Germinal center (tissue), 1 donor: ENCODE results near the gene CAPN15.

ENCODE experiments used
- DNase-seq: peaks from one replicate; pipeline ENCODE4 v3.0.0; 2012; ENCODE audit warnings: mixed read lengths, low spot score

The CAPN15 gene

DNA sequence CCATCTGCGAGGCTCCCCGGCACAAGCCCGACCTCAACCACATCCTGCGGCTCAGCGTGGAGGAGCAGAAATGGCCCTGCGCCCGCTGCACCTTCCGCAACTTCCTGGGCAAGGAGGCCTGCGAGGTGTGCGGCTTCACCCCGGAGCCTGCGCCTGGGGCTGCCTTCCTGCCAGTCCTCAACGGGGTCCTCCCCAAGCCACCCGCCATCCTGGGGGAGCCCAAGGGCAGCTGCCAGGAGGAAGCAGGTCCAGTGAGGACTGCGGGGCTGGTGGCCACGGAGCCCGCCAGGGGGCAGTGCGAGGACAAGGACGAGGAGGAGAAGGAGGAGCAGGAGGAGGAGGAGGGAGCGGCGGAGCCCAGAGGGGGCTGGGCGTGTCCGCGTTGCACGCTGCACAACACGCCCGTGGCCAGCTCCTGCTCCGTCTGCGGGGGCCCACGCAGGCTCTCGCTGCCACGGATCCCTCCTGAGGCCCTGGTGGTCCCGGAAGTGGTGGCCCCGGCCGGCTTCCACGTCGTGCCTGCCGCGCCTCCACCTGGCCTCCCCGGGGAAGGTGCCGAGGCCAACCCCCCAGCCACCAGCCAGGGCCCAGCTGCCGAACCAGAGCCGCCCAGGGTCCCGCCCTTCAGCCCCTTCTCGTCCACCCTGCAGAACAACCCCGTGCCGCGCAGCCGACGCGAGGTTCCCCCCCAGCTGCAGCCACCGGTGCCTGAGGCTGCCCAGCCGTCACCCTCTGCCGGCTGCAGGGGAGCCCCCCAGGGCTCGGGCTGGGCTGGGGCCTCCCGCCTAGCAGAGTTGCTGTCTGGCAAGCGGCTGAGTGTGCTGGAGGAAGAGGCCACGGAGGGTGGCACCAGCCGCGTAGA lies 19.6 kb downstream of the CAPN15 start:
- no peak for DNase-seq

DNA sequence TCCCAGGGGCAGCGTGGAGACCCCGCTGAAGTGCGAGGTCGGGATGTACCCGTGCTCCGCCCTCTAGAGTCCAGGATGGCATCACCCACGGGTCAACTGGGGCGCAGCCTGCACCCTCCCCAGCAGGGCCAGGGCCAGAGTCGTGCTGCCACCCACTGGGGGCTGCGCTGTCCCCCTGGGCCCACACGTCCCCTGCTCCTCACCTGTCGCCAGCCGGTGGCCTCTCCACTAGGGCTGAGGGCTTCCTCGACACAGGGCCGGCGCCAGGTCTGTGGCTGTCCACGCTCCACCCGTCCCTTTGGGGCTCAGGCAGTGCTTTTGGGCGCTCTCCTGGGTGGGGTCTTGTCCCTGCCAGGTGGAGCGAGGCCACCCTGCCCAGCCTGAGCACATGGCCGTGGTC lies 21.1 kb downstream of the CAPN15 start:
- no peak for DNase-seq

DNA sequence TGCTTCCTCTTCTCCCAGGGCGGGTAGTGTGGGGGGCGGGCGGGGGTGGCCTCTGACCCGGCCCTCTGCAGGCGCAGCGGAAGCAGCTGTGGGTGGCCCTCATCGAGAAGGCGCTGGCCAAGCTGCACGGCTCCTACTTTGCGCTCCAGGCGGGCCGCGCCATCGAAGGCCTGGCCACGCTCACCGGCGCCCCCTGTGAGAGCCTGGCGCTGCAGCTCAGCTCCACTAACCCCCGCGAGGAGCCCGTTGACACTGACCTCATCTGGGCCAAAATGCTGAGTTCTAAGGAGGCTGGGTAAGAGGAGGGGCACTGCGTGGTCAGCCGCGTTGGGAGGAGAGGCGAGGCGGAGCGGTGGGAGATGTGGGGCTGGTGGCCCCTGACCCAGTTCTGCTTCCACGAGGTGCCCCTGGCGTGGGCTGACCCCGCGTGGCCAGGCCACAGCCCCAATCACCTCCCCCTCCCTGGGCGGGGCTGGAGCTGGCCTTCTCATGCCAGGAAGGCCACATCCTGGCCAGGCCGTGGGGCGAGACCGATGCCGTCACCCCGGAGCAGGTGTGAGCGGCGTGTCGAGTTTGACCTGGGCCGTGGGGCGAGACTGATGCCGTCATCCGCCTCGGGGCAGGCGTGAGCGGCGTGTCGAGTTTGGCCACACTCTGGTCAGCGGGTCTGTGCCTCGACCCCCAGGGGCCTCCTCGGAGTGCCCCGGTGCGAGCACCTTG lies 22.2 kb downstream of the CAPN15 start:
- DNase-seq: no peak

DNA sequence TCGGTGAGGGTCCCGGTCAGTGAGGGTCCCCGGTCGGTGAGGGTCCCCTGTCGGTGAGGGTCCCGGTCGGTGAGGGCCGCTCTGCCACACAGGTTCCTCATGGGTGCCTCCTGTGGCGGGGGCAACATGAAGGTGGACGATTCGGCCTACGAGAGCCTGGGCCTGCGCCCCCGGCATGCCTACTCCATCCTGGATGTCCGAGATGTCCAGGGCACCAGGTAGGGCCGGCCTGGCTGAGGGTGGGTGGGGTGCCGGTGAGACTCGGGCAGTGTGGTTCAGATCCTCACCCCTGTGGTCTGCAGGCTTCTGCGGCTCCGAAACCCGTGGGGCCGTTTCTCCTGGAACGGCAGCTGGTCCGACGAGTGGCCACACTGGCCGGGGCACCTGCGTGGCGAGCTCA lies 23.7 kb downstream of the CAPN15 start:
- no peak for DNase-seq

DNA sequence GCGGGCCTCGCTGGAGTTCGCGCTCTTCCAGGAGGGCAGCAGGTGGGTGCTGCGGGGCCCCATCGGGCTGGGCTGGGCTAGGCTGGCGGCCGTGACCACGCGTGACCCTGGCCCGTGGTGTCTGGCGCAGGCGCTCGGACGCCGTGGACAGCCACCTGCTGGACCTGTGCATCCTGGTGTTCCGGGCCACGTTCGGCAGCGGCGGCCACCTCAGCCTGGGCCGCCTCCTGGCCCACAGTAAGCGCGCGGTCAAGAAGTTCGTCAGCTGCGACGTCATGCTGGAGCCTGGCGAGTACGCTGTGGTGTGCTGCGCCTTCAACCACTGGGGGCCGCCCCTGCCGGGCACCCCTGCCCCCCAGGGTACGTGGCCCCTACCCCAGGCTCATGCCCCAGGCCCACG lies 24.7 kb downstream of the CAPN15 start:
- DNase-seq: no peak

DNA sequence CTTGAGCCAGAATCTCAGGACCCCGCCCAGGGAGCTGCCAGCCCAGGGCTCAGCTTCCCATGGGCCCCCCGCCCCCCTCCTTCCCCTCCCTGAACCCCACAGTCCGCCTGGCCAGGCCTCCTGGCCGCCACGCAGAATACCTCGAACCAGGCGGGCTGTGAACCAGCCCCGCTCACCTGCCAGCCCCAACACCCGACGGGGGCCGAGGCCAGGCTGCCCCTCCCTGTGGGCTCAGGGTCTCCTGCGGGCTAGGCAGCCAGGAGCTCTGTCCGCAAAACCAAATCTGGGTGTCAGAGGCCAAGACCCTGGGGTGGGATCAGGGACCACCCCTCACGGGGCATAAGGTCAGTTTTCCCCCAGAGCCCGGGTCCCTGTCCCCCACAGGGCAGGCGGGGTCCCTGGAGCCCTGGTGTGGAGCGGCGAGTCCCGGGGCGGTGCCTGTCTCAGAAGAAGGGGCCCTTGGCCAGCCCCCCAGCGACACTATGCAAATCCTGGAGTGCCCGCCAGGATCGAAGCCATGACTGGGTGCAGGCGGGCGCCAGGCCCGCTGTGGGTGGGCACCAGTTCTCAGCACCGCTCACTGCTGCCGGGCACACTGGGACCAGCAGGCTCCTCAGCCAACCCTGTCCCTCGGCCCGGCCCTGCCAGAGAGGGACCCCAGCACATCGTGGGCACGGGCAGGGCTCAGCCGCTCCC lies 26.2 kb downstream of the CAPN15 start:
- DNase-seq: no peak

DNA sequence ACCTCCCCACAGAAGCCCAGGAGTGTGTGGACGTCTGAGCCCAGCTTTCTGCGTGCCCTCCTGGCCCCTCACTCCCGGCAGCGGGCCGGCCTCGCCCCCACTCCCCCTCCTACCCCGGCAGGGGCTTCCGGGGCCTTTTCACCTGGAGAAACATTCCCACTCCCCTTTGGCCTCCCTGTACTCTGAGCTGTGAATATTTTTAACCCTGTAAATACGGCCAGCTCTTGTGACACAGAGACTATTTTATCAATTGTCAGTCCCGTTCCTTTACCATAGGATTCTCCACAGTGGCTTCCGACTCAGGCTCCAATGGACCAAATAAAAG lies 26.7 kb downstream of the CAPN15 start:
- DNase-seq: no peak

DNA sequence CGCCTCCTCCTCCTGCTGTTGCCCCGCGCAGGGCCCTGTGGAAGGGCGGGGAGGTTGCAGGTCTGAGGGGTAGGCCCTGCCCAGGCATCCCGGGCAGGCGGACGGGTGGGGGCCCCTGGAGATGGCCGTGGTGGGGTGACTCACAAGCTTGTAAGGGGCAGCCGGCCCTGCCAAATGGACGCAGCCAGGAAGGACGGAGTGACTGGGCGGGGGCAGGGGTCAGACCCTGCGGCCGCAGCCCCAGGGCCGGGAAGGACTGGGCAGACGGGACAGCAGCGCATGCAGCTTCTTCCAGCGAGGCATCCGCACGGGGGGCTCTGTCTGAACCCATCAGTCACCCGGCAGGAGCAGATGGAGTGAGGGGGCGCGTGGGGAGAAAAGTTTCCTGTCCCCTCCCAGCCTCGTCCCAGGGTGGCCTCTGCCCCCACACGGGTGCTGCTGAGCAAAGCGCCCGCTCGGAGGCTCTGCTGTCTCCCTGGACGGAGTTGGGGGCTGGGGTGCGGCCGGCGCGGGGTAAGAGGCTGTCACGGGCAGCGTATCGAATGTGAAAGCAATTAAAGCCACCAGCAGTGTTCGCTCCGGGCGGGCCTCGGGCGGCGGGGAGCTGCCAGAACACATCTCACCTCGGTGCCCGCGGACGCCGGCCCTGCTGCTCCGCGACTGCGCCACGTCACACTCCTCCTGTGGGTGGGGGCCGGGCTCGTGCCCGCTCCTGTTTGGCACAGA lies 27.3 kb downstream of the CAPN15 start:
- no peak for DNase-seq

DNA sequence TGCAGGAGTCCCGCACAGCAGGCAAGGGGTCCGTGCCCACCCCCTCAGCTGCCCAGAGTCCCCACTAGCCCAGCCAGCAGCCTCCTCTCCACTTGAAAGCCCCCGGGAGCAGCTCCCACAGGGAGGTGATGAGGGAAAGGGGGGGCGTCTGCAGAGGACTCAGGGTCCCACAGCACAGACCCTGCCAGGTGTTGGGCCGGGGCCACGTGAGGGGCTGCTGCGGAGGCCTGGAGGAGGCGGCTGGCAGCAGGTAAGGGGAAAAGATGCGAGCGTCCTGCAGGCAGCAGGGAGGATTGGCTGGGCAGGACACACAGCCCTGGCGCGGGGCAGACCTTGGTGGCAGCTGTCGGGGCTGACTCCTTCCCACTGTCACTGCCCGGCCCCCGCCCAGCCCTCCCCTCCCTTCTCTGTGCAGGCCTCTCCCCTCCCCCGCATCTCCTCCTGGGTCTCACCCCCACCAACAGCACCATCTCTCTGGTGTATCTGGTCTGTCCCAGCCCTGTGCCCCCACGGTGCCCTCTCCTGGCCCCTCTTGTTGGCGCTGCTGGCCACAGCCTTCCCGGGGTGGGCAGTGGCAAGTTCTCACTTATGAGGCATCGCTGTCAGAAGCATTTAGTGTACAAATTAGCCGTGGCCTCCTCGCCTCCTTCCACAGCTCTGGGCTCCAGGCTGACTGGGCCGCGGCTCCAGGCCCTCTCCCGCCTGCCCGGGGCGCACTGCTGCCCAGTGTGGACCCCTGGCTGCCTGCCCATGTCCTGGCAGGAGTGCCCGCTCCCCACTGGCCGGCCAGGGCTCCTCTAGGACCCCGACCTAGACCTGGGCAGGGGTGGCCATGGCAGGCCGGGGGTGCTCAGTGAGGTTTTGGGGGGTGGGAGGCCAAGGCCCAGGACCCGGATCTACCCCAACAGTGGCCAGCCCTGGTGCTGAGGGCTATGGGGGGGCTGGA lies 28.3 kb downstream of the CAPN15 start:
- DNase-seq: no peak

DNA sequence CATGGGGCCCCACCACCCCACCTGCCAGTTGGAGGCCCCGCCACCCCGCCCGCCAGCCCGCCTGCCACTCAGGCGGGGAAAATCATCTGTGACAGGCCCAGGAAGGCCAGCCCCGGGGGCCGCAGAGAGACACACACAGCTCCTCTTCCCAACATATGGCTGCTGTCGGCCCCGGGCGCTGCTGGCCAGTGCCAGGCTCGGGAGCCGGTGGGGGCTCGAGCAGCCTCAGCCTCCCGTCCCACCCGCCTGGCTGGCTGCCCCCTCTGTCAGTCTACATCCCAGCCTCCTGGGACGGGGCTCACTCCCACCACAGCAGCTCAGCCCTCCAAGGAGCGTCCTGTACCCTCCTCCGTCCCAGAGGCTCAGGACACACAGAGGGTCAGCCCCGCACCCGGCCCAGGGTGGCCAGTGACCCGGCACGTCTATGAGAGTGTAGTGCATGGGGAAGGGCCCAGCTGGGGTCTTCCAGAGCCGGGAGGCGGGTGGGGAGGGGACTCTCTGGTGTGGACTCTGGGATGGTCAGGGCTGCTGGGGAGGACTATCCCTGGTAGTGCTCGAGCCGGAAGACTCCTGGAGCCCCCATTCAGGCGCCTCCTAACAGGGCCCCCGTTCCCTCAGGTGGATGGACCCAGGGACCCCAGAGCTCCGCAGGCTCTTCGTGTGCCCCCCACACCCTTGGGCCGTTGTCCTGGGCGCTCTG lies 29.1 kb downstream of the CAPN15 start:
- DNase-seq: no peak

DNA sequence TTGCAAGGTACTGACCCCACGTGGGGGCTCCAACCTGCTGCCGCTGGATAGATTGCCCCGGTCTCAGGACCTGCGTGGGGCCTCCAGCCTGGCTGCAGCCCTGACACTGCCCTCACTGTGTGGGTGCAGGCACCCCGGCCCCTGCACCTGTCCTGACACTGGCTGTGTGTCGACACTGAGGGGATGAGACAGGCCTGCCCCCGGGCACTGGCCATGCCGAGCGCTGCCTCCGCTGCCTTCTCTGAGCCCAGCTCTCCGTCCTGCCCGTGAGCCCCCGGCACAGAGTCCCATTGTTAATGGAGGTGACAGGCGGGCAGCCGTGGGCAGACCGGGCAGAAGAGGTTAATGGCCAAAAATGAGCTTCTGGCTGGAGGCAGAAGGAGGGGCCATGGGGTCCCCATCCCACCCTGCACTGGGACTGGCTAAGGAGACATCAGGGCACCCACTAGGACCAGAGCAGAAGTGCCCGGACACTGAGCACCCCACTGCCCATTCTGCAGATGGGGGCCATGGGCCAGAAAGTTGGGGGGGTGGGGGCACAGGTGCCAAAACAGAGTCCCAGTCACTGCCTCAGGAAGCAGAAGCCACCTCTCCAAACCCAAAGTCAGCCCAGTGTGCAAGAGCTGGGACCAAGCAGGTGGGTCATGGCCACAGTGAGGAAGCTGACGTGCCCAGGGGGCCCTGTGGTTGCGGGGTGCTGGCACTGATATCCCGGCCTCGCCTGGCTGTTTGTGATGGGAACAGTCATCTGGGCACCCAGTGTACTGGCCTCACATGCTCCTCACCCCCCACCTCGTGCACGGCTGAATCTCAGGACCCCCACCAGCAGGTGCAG lies 30.2 kb downstream of the CAPN15 start:
- DNase-seq: no peak

DNA sequence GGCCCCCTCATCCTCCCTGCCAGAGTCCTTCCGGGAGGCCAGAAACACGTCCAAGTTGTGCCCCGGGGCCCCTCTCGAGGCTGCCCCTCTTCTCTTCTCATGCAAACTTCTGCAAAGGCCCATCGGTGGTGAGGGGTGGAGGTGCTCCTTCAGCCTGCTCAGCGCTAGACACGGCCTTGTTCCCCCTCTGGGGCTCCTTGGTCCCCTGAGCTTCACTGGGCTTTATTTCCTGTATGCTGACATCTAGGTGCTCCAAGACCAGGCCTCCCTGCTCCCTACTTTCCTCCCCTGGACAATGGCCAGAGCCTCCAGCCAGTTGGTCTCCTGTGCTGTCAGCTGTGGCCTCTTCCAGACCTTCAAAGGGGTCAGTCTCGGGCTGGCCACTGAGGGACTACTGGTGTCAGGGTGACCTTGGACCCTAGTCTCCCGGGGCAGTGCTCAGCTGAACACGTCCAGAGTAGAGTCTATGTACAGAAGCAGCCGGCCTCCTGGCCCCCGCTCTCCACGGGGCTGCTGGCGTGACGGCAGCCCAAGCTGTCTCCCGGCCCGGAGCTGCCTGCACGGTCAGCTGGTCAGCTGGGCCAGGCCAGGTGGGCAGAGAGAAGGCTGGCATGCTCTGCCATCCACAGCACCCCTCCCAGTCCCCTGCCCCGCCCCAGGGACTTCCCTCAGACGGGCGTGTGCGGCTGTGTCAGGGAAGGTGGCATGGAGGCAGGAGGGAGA lies 30.9 kb downstream of the CAPN15 start:
- no peak for DNase-seq

DNA sequence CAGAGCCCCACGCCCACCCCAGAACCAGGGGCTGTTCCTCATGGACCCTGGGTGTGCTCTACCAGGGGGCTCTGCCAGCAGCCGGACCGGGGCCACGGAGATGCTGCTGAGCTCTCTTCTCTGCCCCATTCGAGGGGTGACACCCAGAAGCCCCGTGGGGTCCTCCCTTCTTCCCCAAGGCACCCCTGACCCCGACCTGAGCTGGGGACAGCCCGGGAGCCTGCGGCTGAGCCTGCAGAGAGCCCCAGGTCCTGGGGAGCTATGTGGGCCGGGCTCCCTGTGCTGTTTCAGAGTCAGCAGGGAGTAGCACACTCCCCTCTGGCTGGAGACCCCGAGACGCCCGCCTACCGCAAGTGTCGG lies 31.5 kb downstream of the CAPN15 start:
- DNase-seq: no peak

DNA sequence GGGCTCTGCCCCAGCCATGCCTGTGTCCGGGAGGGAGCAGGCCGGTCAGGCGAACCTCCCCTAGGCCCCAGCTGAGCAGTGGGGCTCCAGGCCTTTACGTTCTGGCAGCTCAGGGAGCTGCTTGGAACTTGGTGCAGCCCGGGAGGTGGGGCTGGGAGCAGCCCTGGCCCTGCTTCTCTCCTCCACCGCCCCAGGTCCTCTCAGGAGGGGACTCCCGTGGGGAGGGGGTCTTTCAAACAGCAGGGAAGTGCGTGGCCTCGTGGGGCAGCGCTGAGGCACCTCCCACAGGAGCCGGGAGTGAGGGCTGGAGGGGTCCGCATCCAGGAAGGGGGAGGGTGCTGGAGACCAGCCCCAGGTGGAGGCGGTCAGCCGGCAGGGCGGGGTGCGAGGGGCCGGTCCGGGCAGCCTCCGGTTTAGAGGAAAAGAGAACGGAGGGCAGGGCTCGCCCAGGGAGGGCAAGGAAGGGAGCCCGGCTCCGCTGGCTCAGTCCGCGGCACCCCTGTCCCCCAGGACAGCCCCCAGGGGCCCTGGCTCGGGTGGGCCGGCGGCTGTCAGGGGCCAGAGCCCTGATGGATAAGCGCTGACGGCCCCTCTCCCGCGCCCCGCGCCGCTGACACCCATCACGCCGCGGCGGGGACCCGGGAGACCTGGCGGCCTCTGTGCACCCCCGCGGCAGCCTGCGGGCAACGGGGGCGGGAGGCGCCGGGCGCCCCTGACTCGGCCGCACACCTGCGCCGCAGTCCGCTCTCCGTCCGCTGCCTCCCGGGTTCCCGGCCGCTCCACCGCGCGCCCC lies 32.1 kb downstream of the CAPN15 start:
- DNase-seq: no peak

DNA sequence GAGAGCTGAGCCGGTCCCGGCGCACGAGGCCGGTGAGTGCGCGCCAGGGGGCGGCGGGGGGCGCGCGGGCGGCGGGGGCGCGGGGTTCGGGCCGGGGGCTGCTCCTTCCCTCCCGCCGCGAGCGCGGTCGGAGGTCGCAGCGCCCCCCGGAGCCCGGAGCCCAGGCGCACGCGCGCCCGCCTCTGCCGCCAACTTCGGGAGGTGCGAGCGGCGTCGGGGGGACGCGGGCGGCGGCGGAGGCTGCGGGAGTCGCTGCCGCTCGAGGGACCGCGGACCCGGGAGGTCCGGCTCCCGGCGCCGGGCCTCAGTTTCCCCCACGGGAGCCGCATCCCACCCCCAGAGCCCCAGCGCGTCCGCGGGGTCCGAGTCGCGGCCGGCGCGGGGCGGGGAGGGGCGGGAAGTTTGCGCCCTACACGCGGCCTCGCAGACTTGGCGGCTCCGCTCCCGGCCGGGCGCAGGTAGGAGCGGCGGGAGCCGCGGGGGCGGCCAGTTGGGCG lies 32.7 kb downstream of the CAPN15 start, which contains the start of gene PRR35:
PRR35 (plus strand) TSS at position 191 of the 497 bp plus-strand sequence. CDS start 2,901 bp downstream, outside the sequence.
- no peak for DNase-seq

DNA sequence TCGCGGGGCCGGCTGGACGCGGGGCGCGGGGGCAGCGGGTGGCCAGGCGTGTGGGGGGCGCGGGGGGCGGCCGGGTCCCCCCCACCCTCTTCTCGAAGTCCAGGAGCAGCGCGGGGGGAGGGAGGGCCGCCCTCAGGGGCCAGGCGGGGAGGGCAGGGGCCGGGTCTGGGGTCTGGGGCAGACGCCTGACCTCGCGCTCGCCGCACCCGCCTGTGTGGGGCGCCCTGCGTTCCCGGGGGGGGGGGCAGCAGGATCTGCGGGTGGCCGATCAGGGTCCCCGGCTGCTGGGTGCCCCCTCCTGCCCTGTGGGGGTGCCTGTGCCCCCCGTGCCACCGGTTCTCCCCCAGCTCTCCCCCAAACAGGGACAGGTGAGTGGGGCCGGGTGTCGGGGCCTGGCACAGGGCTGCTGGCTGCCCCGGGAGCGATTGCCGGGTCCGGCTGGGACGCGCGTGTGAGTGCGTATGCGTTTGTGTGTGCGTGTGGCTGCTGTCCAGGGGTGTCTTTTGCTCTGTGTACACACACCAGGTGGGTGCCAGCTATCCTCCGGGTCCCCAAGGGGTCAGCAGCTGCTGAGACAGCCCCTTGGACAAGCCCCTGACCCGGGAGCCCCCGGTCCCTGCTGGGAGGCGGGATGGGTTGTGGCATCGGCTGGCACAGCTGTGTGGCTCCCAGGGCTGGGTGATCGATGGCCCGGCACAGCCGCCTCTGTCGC lies 33.3 kb downstream of the CAPN15 start:
- no peak for DNase-seq

DNA sequence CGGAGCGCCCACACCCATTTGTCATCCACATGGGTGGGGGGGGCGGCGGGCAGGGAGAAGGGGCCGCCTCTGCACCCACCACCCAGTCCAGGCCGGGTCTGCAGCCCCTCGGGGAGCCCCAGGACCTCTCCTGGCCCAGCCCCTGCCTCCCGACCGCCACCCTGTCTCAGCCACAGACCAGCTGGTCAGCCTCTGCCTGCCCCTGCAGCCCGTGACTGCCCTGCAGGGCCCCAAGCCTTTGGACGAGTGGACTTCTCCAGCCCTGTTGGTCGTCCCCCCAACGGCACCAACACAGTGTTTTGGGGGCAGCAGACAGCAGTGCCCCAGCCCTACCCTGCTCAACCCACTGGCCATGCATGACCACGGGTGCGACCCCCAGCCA lies 33.9 kb downstream of the CAPN15 start:
- no peak for DNase-seq
